ENCODE results near the gene CDK5. TPM values are rescaled to one million over a fixed set of nuclear protein-coding genes. Genes with fewer than 3 reads are reported as not detected.

The CDK5 gene
- total and polyA plus RNA-seq, 2 of the 13 experiments (the other 11 are each of a cell fraction or from before 2014, with no cell fraction given): 16.4 to 21.3 TPM

DNA sequence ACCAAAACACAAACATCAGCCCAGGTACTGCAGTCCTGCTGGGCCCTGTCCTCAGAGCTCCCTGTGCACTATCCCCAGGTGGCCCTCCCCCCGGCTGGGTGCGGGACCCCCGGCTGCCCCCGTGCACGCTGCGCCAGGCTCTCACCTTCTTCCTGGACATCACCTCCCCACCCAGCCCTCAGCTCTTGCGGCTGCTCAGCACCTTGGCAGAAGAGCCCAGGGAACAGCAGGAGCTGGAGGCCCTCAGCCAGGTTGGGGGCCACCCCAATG is 47.7 kb downstream of the CDK5 start:
- no peaks in the 10 kb centered on the region for H3K79me2 ChIP-seq (ENCODE audit: insufficient read depth, low read length)
- FAIRE-seq (no peak), DNase-seq (ENCODE audit: low spot score) (no peak), ATAC-seq (no peak)
- CTCF ChIA-PET (ENCODE audit: low intra/inter-chr PET ratio, low total read pairs): no interaction called here
- no peaks in the 10 kb centered on the region; a peak in 1 of 5 replicates for H3K27me3 ChIP-seq (ENCODE audit: control insufficient read depth in 1 of 2, insufficient read depth in 2 of 2, low read length in 2 of 2)
- BruUV-seq (replicated peaks): no TSS peak
- in situ Hi-C loops (cut with HindIII; ENCODE audit: extremely low pct_ligation_motif_present, low pct_unique_long_range_greater_than_20kb) (no loop called here), intact Hi-C loops (cut with micrococcal nuclease; ENCODE audit: unreplicated experiment) (no loop called here)
- H4K20me1 ChIP-seq (ENCODE audit: insufficient read depth, low read length): no peaks in the 10 kb centered on the region
- POLR2A ChIA-PET: interaction anchor here (0.9 to 5.2 kb wide), 8 partner anchors 9 to 75 kb away, joined by 3 to 31 read pairs (median 6); partner anchors contain the start of genes ABCB8, CDK5, FASTK and NOS3
- H3K27ac ChIP-seq (ENCODE audit: extremely low read length, insufficient read depth, low read length): peak overlapping the region; percentile 55
- H3K9me3 ChIP-seq (ENCODE audit: low read length): no peaks in the 10 kb centered on the region
- H2AFZ ChIP-seq (ENCODE audit: low read length): no peak overlapping the region
- WGBS (ENCODE audit: low lambda C conversion rate): no CpG with 5 or more reads among the region's 7 CpGs
- peak overlapping the region; percentile 98 for H3K4me2 ChIP-seq (ENCODE audit: low read depth, low read length)
- peak overlapping the region; percentile 64 for H3K9ac ChIP-seq (ENCODE audit: insufficient read depth, low read depth, low read length)
- H3K4me1 ChIP-seq (ENCODE audit: insufficient read depth, low read length): peaks cover 83% of the 10 kb centered on the region
- no peaks in the 10 kb centered on the region; a peak in 1 of 5 replicates for H3K36me3 ChIP-seq (replicated peaks in 1 of 2; ENCODE audit: control insufficient read depth in 1 of 2, insufficient read depth in 2 of 2, low read length in 2 of 2)
- H3K4me3 ChIP-seq (replicated peaks in 1 of 3; ENCODE audit: insufficient read depth in 1 of 3, low read depth in 2 of 3, low read length in 3 of 3): peak overlapping the region; percentile 62 to 77 (median 76)
- no peak for TF ChIP-seq ZNF17 (CRISPR knock-in tag; IDR thresholded peaks at IDR 0.05)
- TF ChIP-seq TBX3 (IDR thresholded peaks at IDR 0.05; ENCODE audit: borderline replicate concordance): no peak
- no peak for TF ChIP-seq MAFG (CRISPR knock-in tag; IDR thresholded peaks at IDR 0.05)
- TF ChIP-seq ZNF367 (CRISPR knock-in tag; IDR thresholded peaks at IDR 0.05; ENCODE audit: borderline replicate concordance): no peak
- TF ChIP-seq, protein P1, sequence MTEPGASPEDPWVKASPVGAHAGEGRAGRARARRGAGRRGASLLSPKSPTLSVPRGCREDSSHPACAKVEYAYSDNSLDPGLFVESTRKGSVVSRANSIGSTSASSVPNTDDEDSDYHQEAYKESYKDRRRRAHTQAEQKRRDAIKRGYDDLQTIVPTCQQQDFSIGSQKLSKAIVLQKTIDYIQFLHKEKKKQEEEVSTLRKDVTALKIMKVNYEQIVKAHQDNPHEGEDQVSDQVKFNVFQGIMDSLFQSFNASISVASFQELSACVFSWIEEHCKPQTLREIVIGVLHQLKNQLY (CRISPR knock-in tag; IDR thresholded peaks at IDR 0.05): no peak
- TF ChIP-seq REL (CRISPR knock-in tag; conservative IDR thresholded peaks at IDR 0.05): no peak
- TF ChIP-seq, protein P2, sequence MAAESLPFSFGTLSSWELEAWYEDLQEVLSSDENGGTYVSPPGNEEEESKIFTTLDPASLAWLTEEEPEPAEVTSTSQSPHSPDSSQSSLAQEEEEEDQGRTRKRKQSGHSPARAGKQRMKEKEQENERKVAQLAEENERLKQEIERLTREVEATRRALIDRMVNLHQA (CRISPR knock-in tag; IDR thresholded peaks at IDR 0.05): no peak
- TF ChIP-seq, protein P3, sequence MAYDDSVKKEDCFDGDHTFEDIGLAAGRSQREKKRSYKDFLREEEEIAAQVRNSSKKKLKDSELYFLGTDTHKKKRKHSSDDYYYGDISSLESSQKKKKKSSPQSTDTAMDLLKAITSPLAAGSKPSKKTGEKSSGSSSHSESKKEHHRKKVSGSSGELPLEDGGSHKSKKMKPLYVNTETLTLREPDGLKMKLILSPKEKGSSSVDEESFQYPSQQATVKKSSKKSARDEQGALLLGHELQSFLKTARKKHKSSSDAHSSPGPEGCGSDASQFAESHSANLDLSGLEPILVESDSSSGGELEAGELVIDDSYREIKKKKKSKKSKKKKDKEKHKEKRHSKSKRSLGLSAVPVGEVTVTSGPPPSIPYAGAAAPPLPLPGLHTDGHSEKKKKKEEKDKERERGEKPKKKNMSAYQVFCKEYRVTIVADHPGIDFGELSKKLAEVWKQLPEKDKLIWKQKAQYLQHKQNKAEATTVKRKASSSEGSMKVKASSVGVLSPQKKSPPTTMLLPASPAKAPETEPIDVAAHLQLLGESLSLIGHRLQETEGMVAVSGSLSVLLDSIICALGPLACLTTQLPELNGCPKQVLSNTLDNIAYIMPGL (CRISPR knock-in tag; IDR thresholded peaks at IDR 0.05; ENCODE audit: borderline replicate concordance in 1 of 2, low read depth in 1 of 2): peak in 1 of 2 experiments; percentile 2; a peak in 1 of 4 replicates
- TF ChIP-seq HDAC1 (CRISPR knock-in tag; IDR thresholded peaks at IDR 0.05): 0 out of 2 replicates have a peak, but pooled peaks have one; percentile 26
- 0 out of 2 replicates have a peak, but pooled peaks have one; percentile 29 for TF ChIP-seq MEF2D (CRISPR knock-in tag; IDR thresholded peaks at IDR 0.05)
- 0 out of 2 replicates have a peak, but pooled peaks have one; percentile 30 for TF ChIP-seq ZNF30 (CRISPR knock-in tag; IDR thresholded peaks at IDR 0.05)
- TF ChIP-seq, protein P4, sequence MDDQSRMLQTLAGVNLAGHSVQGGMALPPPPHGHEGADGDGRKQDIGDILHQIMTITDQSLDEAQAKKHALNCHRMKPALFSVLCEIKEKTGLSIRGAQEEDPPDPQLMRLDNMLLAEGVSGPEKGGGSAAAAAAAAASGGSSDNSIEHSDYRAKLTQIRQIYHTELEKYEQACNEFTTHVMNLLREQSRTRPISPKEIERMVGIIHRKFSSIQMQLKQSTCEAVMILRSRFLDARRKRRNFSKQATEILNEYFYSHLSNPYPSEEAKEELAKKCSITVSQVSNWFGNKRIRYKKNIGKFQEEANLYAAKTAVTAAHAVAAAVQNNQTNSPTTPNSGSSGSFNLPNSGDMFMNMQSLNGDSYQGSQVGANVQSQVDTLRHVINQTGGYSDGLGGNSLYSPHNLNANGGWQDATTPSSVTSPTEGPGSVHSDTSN (CRISPR knock-in tag; IDR thresholded peaks at IDR 0.05; ENCODE audit: borderline replicate concordance): no peak
- no peak for TF ChIP-seq KMT2B (CRISPR knock-in tag; IDR thresholded peaks at IDR 0.05)
- TF ChIP-seq RBAK (CRISPR knock-in tag; IDR thresholded peaks at IDR 0.05): no peak
- no peak for TF ChIP-seq NCOR1 (IDR thresholded peaks at IDR 0.05; ENCODE audit: borderline replicate concordance, low read length)
- TF ChIP-seq TARDBP (CRISPR knock-in tag; IDR thresholded peaks at IDR 0.05): 0 out of 2 replicates have a peak, but pooled peaks have one; percentile 61
- TF ChIP-seq ZNF557 (CRISPR knock-in tag; IDR thresholded peaks at IDR 0.05): no peak
- no peak for TF ChIP-seq NFATC3 (CRISPR knock-in tag; IDR thresholded peaks at IDR 0.05)
- no peak for TF ChIP-seq SOX13 (IDR thresholded peaks at IDR 0.05)
- TF ChIP-seq SOX13 (CRISPR knock-in tag; conservative IDR thresholded peaks at IDR 0.05 in 1 of 2, IDR thresholded peaks at IDR 0.05 in 1 of 2): 0 out of 4 replicates have a peak, but pooled peaks of 1 of the 2 experiments have one; percentile 4
- TF ChIP-seq SNAPC2 (CRISPR knock-in tag; IDR thresholded peaks at IDR 0.05): no peak
- no peak for TF ChIP-seq FOXM1 (CRISPR knock-in tag; IDR thresholded peaks at IDR 0.05)

Measured in HepG2 (cell line).